ENCODE data around the gene FAM118A. TPM values are rescaled to one million over a fixed set of nuclear protein-coding genes. Genes with fewer than 3 reads are reported as not detected.

Gene FAM118A
- total and polyA plus RNA-seq, 8 donors = 12.0 to 747 (median 53.7) TPM

- Histone ChIP-seq H3K27me3 (no peaks in the 10 kb centered on the region), H3K27ac (no peak overlapping the region), H3K4me3 (no peak overlapping the region), H3K4me1 (no peaks in the 10 kb centered on the region), H3K36me3 (no peaks in the 10 kb centered on the region), H3K9me3 (no peaks in the 10 kb centered on the region)
- DNase-seq = no peak
- intact Hi-C loops (cut with DNase I; ENCODE audit: low total_unique reads) = no loop called here
- TF ChIP-seq EP300 (IDR thresholded peaks at IDR 0.05) (no peak), POLR2A (IDR thresholded peaks at IDR 0.05) (no peak), POLR2AphosphoS5 (IDR thresholded peaks at IDR 0.05) (no peak), CTCF (IDR thresholded peaks at IDR 0.05) (no peak)
- 66 to 76% (median 72%) methylated on average over 7 of the region's 7 CpGs for WGBS, 5 donors
Observed at GRCh38 chr22:45303181-45303580, 6.6 kb upstream of the FAM118A start.

- Histone ChIP-seq H3K27me3 (no peaks in the 10 kb centered on the region), H3K4me1 (peaks cover 6 to 9% (median 9%) of the 10 kb centered on the region in 4 donors), H3K36me3 (no peaks in the 10 kb centered on the region), H3K9me3 (no peaks in the 10 kb centered on the region), H3K4me3 (no peak overlapping the region), H3K27ac (no peak overlapping the region)
- intact Hi-C loops (cut with DNase I; ENCODE audit: low total_unique reads) = no loop called here
- 78 to 90% (median 82%) methylated on average over 6 of the region's 6 CpGs for WGBS, 5 donors
- DNase-seq = no peak
- TF ChIP-seq POLR2A (IDR thresholded peaks at IDR 0.05) = no peak
- TF ChIP-seq POLR2AphosphoS5 (IDR thresholded peaks at IDR 0.05) = no peak
- TF ChIP-seq CTCF (IDR thresholded peaks at IDR 0.05) = no peak
- TF ChIP-seq EP300 (IDR thresholded peaks at IDR 0.05) = no peak
Observed at GRCh38 chr22:45304971-45305370, 4.8 kb upstream of the FAM118A start.

DNA sequence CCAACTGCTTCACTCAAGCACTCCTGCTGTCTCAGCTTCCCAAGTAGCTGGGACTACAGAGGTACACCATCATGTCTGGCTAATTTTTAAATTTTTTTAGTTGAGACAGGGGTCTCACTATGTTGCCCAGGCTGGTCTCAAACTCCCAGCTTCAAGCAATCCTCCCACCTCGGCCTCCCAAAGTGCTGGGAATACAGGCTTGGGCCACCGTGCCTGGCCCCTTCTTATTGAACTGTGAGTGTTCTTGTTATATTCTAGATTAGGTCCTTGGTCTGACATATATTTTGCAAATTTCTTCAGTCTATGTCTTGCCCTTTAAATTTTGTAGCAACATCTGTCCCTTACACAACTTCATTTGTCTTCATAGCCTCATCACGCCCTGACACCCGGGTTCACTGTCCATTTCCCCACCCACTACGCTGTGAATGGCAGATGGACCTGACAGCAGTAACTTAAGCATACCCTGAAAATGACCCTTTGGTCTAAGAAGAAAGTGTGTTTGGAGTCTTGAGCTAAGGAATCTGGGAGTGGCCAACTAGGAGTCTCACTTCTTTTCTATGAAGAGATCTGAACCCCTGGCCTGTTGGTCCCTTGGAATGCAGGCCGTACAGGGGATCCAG, 4.2 kb upstream of the FAM118A start:
- Histone ChIP-seq H3K27me3 (no peaks in the 10 kb centered on the region), H3K4me3 (no peak overlapping the region), H3K4me1 (peaks cover 7 to 15% (median 12%) of the 10 kb centered on the region in 4 donors), H3K9me3 (no peaks in the 10 kb centered on the region), H3K36me3 (no peaks in the 10 kb centered on the region), H3K27ac (no peak overlapping the region)
- no peak for DNase-seq
- no peak for TF ChIP-seq EP300 (IDR thresholded peaks at IDR 0.05)
- 71 to 80% (median 74%) methylated on average over 6 of the region's 6 CpGs for WGBS, 5 donors
- intact Hi-C loops (cut with DNase I; ENCODE audit: low total_unique reads) = no loop called here

- no peak for DNase-seq
- 89 to 95% (median 93%) methylated on average over 9 of the region's 9 CpGs for WGBS, 5 donors
- Histone ChIP-seq H3K27me3 (no peaks in the 10 kb centered on the region), H3K36me3 (no peaks in the 10 kb centered on the region), H3K4me1 (peaks cover 13 to 20% (median 18%) of the 10 kb centered on the region in 4 donors), H3K4me3 (no peak overlapping the region), H3K27ac (no peak overlapping the region), H3K9me3 (no peaks in the 10 kb centered on the region)
- intact Hi-C loops (cut with DNase I; ENCODE audit: low total_unique reads) = no loop called here
- TF ChIP-seq POLR2AphosphoS5 (IDR thresholded peaks at IDR 0.05) = no peak
Observed at GRCh38 chr22:45306139-45306538, 3.6 kb upstream of the FAM118A start.

GRCh38 chr22:45308391-45308956, 1.3 kb upstream of the FAM118A start:
- no peaks in the 10 kb centered on the region for H3K9me3 ChIP-seq
- no peak for DNase-seq
- peaks cover 19 to 38% (median 32%) of the 10 kb centered on the region in 4 donors for H3K4me1 ChIP-seq
- intact Hi-C loops (cut with DNase I; ENCODE audit: low total_unique reads) = no loop called here
- no peak overlapping the region for H3K4me3 ChIP-seq
- peak overlapping the region in 2 of 5 donors; percentile 89 to 92 for H3K27ac ChIP-seq
- TF ChIP-seq POLR2A (IDR thresholded peaks at IDR 0.05) = no peak
- TF ChIP-seq EP300 (IDR thresholded peaks at IDR 0.05) = no peak
- TF ChIP-seq CTCF (IDR thresholded peaks at IDR 0.05) = no peak
- no peak for TF ChIP-seq POLR2AphosphoS5 (IDR thresholded peaks at IDR 0.05)
- WGBS, 5 donors = 89 to 94% (median 91%) methylated on average over 5 to 6 of the region's 6 CpGs
- no peaks in the 10 kb centered on the region for H3K27me3 ChIP-seq
- H3K36me3 ChIP-seq = peaks cover 0 to 9% (median 0%) of the 10 kb centered on the region in 4 donors

All from stomach (tissue), 9 donors.